MM.1S (cell line): ENCODE measurements around the gene NCL.

Experiments used
- DNase-seq: peaks from one replicate; pipeline ENCODE4 v3.0.0-alpha.2; 2015
- H2AFZ ChIP-seq: fragments of 300-600 bp; sonication (generic); 2 replicates; pipeline ENCODE4 v1.6.0; 2016; ENCODE audit warnings: antibody characterized with exemption, low read length
- H3F3A ChIP-seq: fragments of 300-600 bp; sonication (generic); 2 replicates; pipeline ENCODE4 v1.6.1; 2016; ENCODE audit warnings: mild to moderate bottlenecking, antibody characterized with exemption, low read length, moderate library complexity, mixed read lengths; ENCODE audit not compliant: insufficient read depth
- H3K27ac ChIP-seq: fragments of 300-600 bp; sonication (generic); 2 replicates; pipeline ENCODE4 v1.5.1; 2016; ENCODE audit warnings: mild to moderate bottlenecking, low read length
- H3K27me3 ChIP-seq: fragments of 300-600 bp; sonication (generic); replicated peaks from 2 replicates; pipeline ENCODE4 v1.6.0; 2016; ENCODE audit warnings: low read length; ENCODE audit not compliant: insufficient read depth
- H3K36me3 ChIP-seq: fragments of 300-600 bp; sonication (generic); replicated peaks from 2 replicates; pipeline ENCODE4 v1.6.1; 2016; ENCODE audit warnings: mild to moderate bottlenecking, low read length, mixed read lengths; ENCODE audit not compliant: insufficient read depth
- H3K4me1 ChIP-seq: fragments of 300-600 bp; sonication (generic); 2 replicates; pipeline ENCODE4 v1.6.1; 2016; ENCODE audit warnings: low read length, mixed read lengths
- H3K4me2 ChIP-seq: fragments of 300-600 bp; sonication (generic); 2 replicates; pipeline ENCODE4 v1.6.0; 2016; ENCODE audit warnings: low read depth, low read length
- H3K4me3 ChIP-seq: fragments of 300-600 bp; sonication (generic); 2 replicates; pipeline ENCODE4 v1.5.1; 2016; ENCODE audit warnings: low read length, mixed read lengths
- H3K79me2 ChIP-seq: fragments of 300-600 bp; sonication (generic); 2 replicates; pipeline ENCODE4 v1.6.1; 2016; ENCODE audit warnings: mixed run types, low read length, mixed read lengths
- H3K9ac ChIP-seq: fragments of 300-600 bp; sonication (generic); 2 replicates; pipeline ENCODE4 v1.6.1; 2016; ENCODE audit warnings: low read length, mixed read lengths
- H3K9me2 ChIP-seq: fragments of 300-600 bp; sonication (generic); replicated peaks from 2 replicates; pipeline ENCODE4 v1.6.1; 2016; ENCODE audit warnings: mild to moderate bottlenecking, low read length, mixed read lengths; ENCODE audit not compliant: insufficient read depth
- H3K9me3 ChIP-seq: fragments of 300-600 bp; sonication (generic); replicated peaks from 2 replicates; pipeline ENCODE4 v1.6.1; 2016; ENCODE audit warnings: mild to moderate bottlenecking, low read length, mixed read lengths; ENCODE audit not compliant: insufficient read depth
- H4K20me1 ChIP-seq: fragments of 300-600 bp; sonication (generic); 2 replicates; pipeline ENCODE4 v1.6.1; 2016; ENCODE audit warnings: mild to moderate bottlenecking, low read length, moderate library complexity, mixed read lengths; ENCODE audit not compliant: insufficient read depth
- EZH2 ChIP-seq: fragments of 300-600 bp; sonication (generic); optimal IDR thresholded peaks from 2 replicates; pipeline ENCODE3; 2017; ENCODE audit warnings: low read depth, mild to moderate bottlenecking, antibody characterized with exemption, low read length, mixed read lengths
- EZH2phosphoT487 ChIP-seq: fragments of 300-600 bp; sonication (generic); IDR thresholded peaks from 2 replicates; pipeline ENCODE4 v1.6.1; 2018; ENCODE audit warnings: antibody characterized with exemption, low read length
- TF ChIP-seq, protein P1 (sequence below): fragments of 300-600 bp; sonication (generic); IDR thresholded peaks from 2 replicates; pipeline ENCODE4 v1.5.1; 2016; ENCODE audit warnings: antibody characterized with exemption, low read length, mixed read lengths

NCL gene

DNA sequence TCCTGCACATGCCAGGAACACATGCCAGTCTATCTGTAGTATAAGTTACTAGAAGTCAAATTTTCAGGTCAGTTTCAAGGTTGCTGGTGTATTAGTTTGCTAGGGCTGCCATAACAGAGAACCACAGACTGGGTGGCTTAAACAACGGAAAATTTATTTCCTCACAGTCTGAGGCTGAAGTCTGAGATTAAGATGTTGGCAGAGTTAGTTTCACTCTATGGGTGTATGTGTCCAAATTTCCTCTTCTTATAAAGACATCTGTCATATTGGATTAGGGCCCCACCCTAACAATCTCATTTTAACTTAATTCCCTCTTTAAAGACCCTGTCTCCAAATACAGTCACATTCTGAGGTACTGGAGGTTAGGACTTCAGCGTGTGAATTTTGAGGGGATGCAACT, 42.2 kb downstream of the NCL start:
- Histone ChIP-seq H3K4me3 (no peak overlapping the region), H3K4me1 (no peaks in the 10 kb centered on the region), H3K36me3 (no peaks in the 10 kb centered on the region), H3K9me3 (no peaks in the 10 kb centered on the region), H3K27me3 (no peaks in the 10 kb centered on the region), H3K9me2 (no peaks in the 10 kb centered on the region), H3K27ac (no peak overlapping the region), H2AFZ (no peak overlapping the region), H3K4me2 (no peak overlapping the region), H3K9ac (no peak overlapping the region), H3K79me2 (no peaks in the 10 kb centered on the region), H3F3A (no peaks in the 10 kb centered on the region), H4K20me1 (no peaks in the 10 kb centered on the region)
- no peak for DNase-seq
- TF ChIP-seq, protein P1, sequence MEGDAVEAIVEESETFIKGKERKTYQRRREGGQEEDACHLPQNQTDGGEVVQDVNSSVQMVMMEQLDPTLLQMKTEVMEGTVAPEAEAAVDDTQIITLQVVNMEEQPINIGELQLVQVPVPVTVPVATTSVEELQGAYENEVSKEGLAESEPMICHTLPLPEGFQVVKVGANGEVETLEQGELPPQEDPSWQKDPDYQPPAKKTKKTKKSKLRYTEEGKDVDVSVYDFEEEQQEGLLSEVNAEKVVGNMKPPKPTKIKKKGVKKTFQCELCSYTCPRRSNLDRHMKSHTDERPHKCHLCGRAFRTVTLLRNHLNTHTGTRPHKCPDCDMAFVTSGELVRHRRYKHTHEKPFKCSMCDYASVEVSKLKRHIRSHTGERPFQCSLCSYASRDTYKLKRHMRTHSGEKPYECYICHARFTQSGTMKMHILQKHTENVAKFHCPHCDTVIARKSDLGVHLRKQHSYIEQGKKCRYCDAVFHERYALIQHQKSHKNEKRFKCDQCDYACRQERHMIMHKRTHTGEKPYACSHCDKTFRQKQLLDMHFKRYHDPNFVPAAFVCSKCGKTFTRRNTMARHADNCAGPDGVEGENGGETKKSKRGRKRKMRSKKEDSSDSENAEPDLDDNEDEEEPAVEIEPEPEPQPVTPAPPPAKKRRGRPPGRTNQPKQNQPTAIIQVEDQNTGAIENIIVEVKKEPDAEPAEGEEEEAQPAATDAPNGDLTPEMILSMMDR, result no peak
- no peak for TF ChIP-seq EZH2phosphoT487
- TF ChIP-seq EZH2, result no peak

DNA sequence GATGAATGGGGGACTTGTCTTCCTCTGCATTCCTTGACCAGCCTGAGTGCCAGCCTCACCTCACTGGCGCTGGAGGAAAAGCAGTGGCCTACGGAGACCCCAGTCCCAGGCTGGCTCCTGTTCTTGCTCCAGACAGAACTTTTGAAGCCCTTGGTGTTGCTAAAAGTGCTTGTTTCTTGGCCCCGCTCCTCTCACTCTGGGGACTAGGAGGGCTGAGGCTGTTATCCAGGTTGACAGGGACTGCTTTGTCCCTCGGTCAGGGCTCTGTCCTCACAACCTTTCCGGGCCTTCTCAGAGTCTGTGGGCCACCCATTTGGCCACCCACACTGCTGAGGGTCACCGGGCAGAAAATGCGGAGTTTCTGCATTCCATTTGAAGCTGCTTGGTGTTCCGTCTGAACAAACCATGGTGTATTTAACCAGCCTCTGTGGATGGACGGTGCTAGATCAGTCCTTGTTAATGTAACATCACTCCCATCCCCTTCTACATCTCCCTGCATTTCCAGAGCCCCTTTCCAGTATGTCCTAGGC, 43.2 kb downstream of the NCL start:
- no peak overlapping the region for H3K27ac ChIP-seq
- no peak overlapping the region for H3K4me2 ChIP-seq
- no peaks in the 10 kb centered on the region for H3K4me1 ChIP-seq
- H3K9me3 ChIP-seq, result no peaks in the 10 kb centered on the region
- no peak for DNase-seq
- no peaks in the 10 kb centered on the region for H4K20me1 ChIP-seq
- no peaks in the 10 kb centered on the region for H3K79me2 ChIP-seq
- no peak overlapping the region for H2AFZ ChIP-seq
- TF ChIP-seq EZH2phosphoT487, result no peak
- TF ChIP-seq EZH2, result no peak
- TF ChIP-seq, protein P1, result no peak
- no peaks in the 10 kb centered on the region for H3F3A ChIP-seq
- H3K27me3 ChIP-seq, result no peaks in the 10 kb centered on the region
- H3K9ac ChIP-seq, result no peak overlapping the region
- no peak overlapping the region for H3K4me3 ChIP-seq
- H3K9me2 ChIP-seq, result no peaks in the 10 kb centered on the region
- H3K36me3 ChIP-seq, result no peaks in the 10 kb centered on the region

DNA sequence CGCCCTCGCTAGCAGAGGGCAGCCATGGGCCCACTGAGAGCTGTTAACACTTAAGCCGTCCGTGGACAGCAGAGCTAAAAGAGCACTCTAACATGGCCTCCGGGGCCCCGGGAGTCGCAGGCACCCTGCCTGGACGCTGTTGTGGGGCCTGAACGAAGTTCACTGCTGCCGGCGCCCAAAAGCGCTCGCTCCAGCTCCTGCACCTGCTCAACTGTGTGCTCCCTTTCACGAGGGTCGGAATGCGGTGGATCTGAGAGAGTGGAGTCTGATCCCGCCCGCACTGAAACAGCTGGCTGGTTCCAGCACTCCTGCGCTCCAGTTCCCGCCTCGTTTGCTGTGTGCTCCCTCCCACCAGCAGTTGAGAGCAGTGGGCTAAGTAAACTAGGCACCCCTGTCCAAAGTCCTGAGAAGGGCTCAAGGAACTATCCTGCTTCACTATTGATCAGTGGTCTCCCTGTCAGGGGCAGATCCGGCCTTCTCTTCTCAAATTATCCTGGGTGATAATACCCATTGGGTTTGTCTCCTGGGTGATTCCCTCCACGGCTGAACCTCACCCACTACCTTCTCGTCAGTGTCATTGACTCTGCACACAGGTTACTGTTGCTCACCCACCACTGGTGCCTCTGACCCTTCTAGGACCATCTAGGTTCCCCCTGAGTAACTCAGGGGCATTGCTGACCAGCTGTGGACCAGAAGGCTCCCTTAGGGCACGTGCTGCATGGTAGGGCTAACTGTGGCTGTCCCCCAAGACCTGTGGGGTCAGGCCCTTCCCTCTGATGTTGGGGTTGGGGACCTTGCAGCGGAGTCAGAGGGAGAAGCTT, 45.3 kb downstream of the NCL start:
- Histone ChIP-seq H3K4me1 (no peaks in the 10 kb centered on the region), H3F3A (no peaks in the 10 kb centered on the region), H3K9ac (no peak overlapping the region), H3K27me3 (no peaks in the 10 kb centered on the region), H3K4me2 (no peak overlapping the region), H3K36me3 (no peaks in the 10 kb centered on the region), H3K9me2 (no peaks in the 10 kb centered on the region), H3K79me2 (no peaks in the 10 kb centered on the region), H4K20me1 (no peaks in the 10 kb centered on the region), H3K27ac (no peak overlapping the region), H3K4me3 (no peak overlapping the region), H2AFZ (no peak overlapping the region), H3K9me3 (no peaks in the 10 kb centered on the region)
- no peak for DNase-seq
- TF ChIP-seq, protein P1, result no peak
- TF ChIP-seq EZH2 (no peak), EZH2phosphoT487 (no peak)
